ENCODE measurements around the gene SH3BP2. TPM values are rescaled to one million over a fixed set of nuclear protein-coding genes. Genes with fewer than 3 reads are reported as not detected.
"Not testable (repeated sequence)": the region's sequence is repeated elsewhere in the genome, so short reads cannot be mapped to it uniquely, and the experiment has no call there.

SH3BP2 gene
- total and polyA plus RNA-seq, 12 donors = 10.4 to 47.7 (median 16.4) TPM

- DNase-seq (no peak), ATAC-seq (no peak)
- Histone ChIP-seq H3K9me3 (no peaks in the 10 kb centered on the region), H3K36me3 (no peaks in the 10 kb centered on the region), H3K4me1 (peaks cover 0 to 37% (median 11%) of the 10 kb centered on the region in 9 donors), H3K27ac (no peak overlapping the region), H3K4me3 (no peak overlapping the region), H3K27me3 (no peaks in the 10 kb centered on the region)
- no peak for TF ChIP-seq CTCF (IDR thresholded peaks at IDR 0.05)
- 61 to 62% methylated on average over 15 of the region's 15 CpGs for WGBS, 2 donors
- intact Hi-C loops (cut with DNase I) = loop anchor here in 8 of 10 donors (2.0 to 10.0 kb wide), 8 partner anchors 26 to 276 kb away; partner anchors contain the start of gene ADD1 (in 1 of the 8)
Measured at GRCh38 chr4:2768921-2769336, 24.0 kb upstream of the SH3BP2 start.

- intact Hi-C loops (cut with DNase I) = no loop called here
- ATAC-seq (no peak), DNase-seq (no peak)
- H3K27ac ChIP-seq = peak overlapping the region in 1 of 10 donors; percentile 73
- no peaks in the 10 kb centered on the region for H3K27me3 ChIP-seq
- 96 to 99% methylated on average over 3 of the region's 3 CpGs for WGBS, 2 donors
- H3K9me3 ChIP-seq = no peaks in the 10 kb centered on the region
- H3K4me3 ChIP-seq = no peak overlapping the region
- TF ChIP-seq CTCF (IDR thresholded peaks at IDR 0.05) = no peak
- peaks cover 0 to 32% (median 10%) of the 10 kb centered on the region in 9 donors for H3K4me1 ChIP-seq
- no peaks in the 10 kb centered on the region for H3K36me3 ChIP-seq
Measured at GRCh38 chr4:2771264-2771663, 21.6 kb upstream of the SH3BP2 start.

- H3K27ac ChIP-seq; H3K36me3 ChIP-seq; intact Hi-C loops (cut with DNase I); H3K27me3 ChIP-seq; ATAC-seq; H3K4me1 ChIP-seq; DNase-seq; H3K4me3 ChIP-seq: not testable (repeated sequence)
- WGBS, 2 donors = 93 to 94% methylated on average over 5 of the region's 5 CpGs
- H3K9me3 ChIP-seq = peaks cover 0 to 18% (median 5%) of the 10 kb centered on the region in 11 donors
Measured at GRCh38 chr4:2780643-2781042, 12.2 kb upstream of the SH3BP2 start.

GRCh38 chr4:2781911-2782310 is 11.0 kb upstream of the SH3BP2 start:
- Histone ChIP-seq H3K27me3 (no peaks in the 10 kb centered on the region), H3K4me3 (no peak overlapping the region), H3K36me3 (no peaks in the 10 kb centered on the region), H3K9me3 (peaks cover 0 to 18% (median 5%) of the 10 kb centered on the region in 11 donors), H3K4me1 (peaks cover 0 to 18% (median 9%) of the 10 kb centered on the region in 9 donors), H3K27ac (no peak overlapping the region)
- intact Hi-C loops (cut with DNase I) = no loop called here
- 93 to 94% methylated on average over 10 of the region's 10 CpGs for WGBS, 2 donors
- DNase-seq = no peak
- no peak for ATAC-seq
- no peak for TF ChIP-seq CTCF (IDR thresholded peaks at IDR 0.05)

GRCh38 chr4:2783790-2784189 is 9.1 kb upstream of the SH3BP2 start:
- H3K27ac ChIP-seq = no peak overlapping the region
- H3K36me3 ChIP-seq = no peaks in the 10 kb centered on the region
- ATAC-seq = no peak
- no peaks in the 10 kb centered on the region for H3K27me3 ChIP-seq
- H3K4me1 ChIP-seq = peaks cover 0 to 37% (median 26%) of the 10 kb centered on the region in 9 donors
- no peak for DNase-seq
- H3K4me3 ChIP-seq = no peak overlapping the region
- no peak for TF ChIP-seq CTCF (IDR thresholded peaks at IDR 0.05)
- intact Hi-C loops (cut with DNase I) = no loop called here
- peaks cover 0 to 18% (median 5%) of the 10 kb centered on the region in 11 donors for H3K9me3 ChIP-seq
- 85 to 88% methylated on average over 4 of the region's 4 CpGs for WGBS, 2 donors

Measured in heart right ventricle (tissue), 16 donors.